Measurements from ENCODE around the gene MYL10. TPM values are rescaled to one million over a fixed set of nuclear protein-coding genes. Genes with fewer than 3 reads are reported as not detected.

MYL10 gene
- total RNA-seq, 1 donor from 2014 or later: not detected

DNA sequence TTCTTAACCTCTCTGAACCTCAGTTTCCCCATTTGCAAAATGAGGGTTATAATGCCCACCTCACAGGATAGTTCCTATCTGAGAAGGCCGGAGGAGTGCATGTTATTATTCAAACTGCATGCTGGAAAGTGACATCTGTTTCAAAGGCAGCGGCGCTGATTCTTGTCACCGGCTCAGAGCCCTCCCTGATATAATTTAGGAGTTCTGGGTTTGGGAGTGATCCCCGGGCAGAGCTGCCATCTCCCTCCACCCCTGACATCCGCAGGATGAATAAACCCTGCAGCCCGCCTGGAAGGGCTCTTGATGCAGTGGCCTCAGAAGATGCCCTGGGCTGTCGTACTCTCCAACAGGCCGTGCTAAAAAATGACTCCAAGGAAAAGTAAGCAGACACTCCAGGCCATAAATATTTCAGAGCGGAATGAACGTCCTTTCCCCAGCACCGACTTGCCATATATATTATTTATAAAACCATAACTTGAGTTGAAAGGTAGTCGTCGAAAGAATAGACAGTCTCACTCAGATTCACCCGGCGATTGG, 47.0 kb upstream of the MYL10 start:
- Mint-ChIP-seq H3K27me3 (ENCODE audit: low read depth) (no peaks in the 10 kb centered on the region), H3K36me3 (ENCODE audit: low read depth) (no peaks in the 10 kb centered on the region), H3K4me3 (no peak overlapping the region), H3K4me1 (no peaks in the 10 kb centered on the region), H3K27ac (ENCODE audit: unreplicated experiment) (no peak overlapping the region), H3K9me3 (no peaks in the 10 kb centered on the region)
- no peak for TF ChIP-seq CTCF (conservative IDR thresholded peaks at IDR 0.05)
- no peak for DNase-seq (ENCODE audit: low read depth, low spot score)

GRCh38 chr7:101674439-101674838, 45.3 kb upstream of the MYL10 start:
- no peaks in the 10 kb centered on the region for H3K4me1 Mint-ChIP-seq
- TF ChIP-seq CTCF (conservative IDR thresholded peaks at IDR 0.05): no peak
- no peaks in the 10 kb centered on the region for H3K9me3 Mint-ChIP-seq
- H3K27me3 Mint-ChIP-seq (ENCODE audit: low read depth): no peaks in the 10 kb centered on the region
- H3K4me3 Mint-ChIP-seq: no peak overlapping the region
- no peak for DNase-seq (ENCODE audit: low read depth, low spot score)
- H3K36me3 Mint-ChIP-seq (ENCODE audit: low read depth): no peaks in the 10 kb centered on the region
- H3K27ac Mint-ChIP-seq (ENCODE audit: unreplicated experiment): no peak overlapping the region

GRCh38 chr7:101673951-101674350, 44.9 kb upstream of the MYL10 start:
- H3K27me3 Mint-ChIP-seq (ENCODE audit: low read depth): no peaks in the 10 kb centered on the region
- no peaks in the 10 kb centered on the region for H3K36me3 Mint-ChIP-seq (ENCODE audit: low read depth)
- no peak for TF ChIP-seq CTCF (conservative IDR thresholded peaks at IDR 0.05)

GRCh38 chr7:101673315-101673714, 44.2 kb upstream of the MYL10 start:
- no peaks in the 10 kb centered on the region for H3K27me3 Mint-ChIP-seq (ENCODE audit: low read depth)
- H3K9me3 Mint-ChIP-seq: peaks cover 3% of the 10 kb centered on the region
- TF ChIP-seq CTCF (conservative IDR thresholded peaks at IDR 0.05): no peak
- no peaks in the 10 kb centered on the region for H3K4me1 Mint-ChIP-seq
- H3K4me3 Mint-ChIP-seq: no peak overlapping the region
- no peaks in the 10 kb centered on the region for H3K36me3 Mint-ChIP-seq (ENCODE audit: low read depth)
- no peak for DNase-seq (ENCODE audit: low read depth, low spot score)
- H3K27ac Mint-ChIP-seq (ENCODE audit: unreplicated experiment): no peak overlapping the region

More at GRCh38 chr7:101673951-101674350, 44.9 kb upstream of the MYL10 start:
- Mint-ChIP-seq H3K4me1 (no peaks in the 10 kb centered on the region), H3K9me3 (no peaks in the 10 kb centered on the region), H3K27ac (ENCODE audit: unreplicated experiment) (no peak overlapping the region), H3K4me3 (no peak overlapping the region)
- no peak for DNase-seq (ENCODE audit: low read depth, low spot score)

GRCh38 chr7:101671371-101672356, 42.6 kb upstream of the MYL10 start:
- Mint-ChIP-seq H3K36me3 (ENCODE audit: low read depth) (no peaks in the 10 kb centered on the region), H3K4me3 (no peak overlapping the region), H3K27ac (ENCODE audit: unreplicated experiment) (no peak overlapping the region), H3K4me1 (no peaks in the 10 kb centered on the region), H3K9me3 (peaks cover 3% of the 10 kb centered on the region), H3K27me3 (ENCODE audit: low read depth) (no peaks in the 10 kb centered on the region)
- no peak for TF ChIP-seq CTCF (conservative IDR thresholded peaks at IDR 0.05)
- no peak for DNase-seq (ENCODE audit: low read depth, low spot score)

Measured in neural crest cell (in vitro differentiated cells).